GM19193 (cell line): Measurements from ENCODE around the gene G0S2.

Experiments used
- POLR2A ChIP-seq: IDR thresholded peaks from 4 replicates; pipeline ENCODE4 v1.6.1; 2011; ENCODE audit not compliant: insufficient read depth, insufficient read length; ENCODE audit errors: extremely low read depth

G0S2 gene

GRCh38 chr1:209674957-209675564 is at the start of gene G0S2:
TSS of gene G0S2 (plus strand) at chr1:209675412. CDS start at chr1:209675685, 273 bp downstream.
- TF ChIP-seq POLR2A: no peak

- TF ChIP-seq POLR2A: no peak
Measured at GRCh38 chr1:209625791-209626285, 49.4 kb upstream of the G0S2 start.

GRCh38 chr1:209626346-209627026 is 48.7 kb upstream of the G0S2 start:
- no peak for TF ChIP-seq POLR2A

GRCh38 chr1:209627027-209627731 is 48.0 kb upstream of the G0S2 start:
- TF ChIP-seq POLR2A: no peak

GRCh38 chr1:209627732-209628196 is 47.4 kb upstream of the G0S2 start:
- no peak for TF ChIP-seq POLR2A

GRCh38 chr1:209628618-209629299 is 46.5 kb upstream of the G0S2 start:
- TF ChIP-seq POLR2A: no peak

GRCh38 chr1:209629621-209630382 is 45.4 kb upstream of the G0S2 start:
- TF ChIP-seq POLR2A: no peak

GRCh38 chr1:209630383-209631225 is 44.6 kb upstream of the G0S2 start:
- TF ChIP-seq POLR2A: no peak

GRCh38 chr1:209633335-209633997 is 41.7 kb upstream of the G0S2 start:
- no peak for TF ChIP-seq POLR2A

GRCh38 chr1:209634005-209634737 is 41.0 kb upstream of the G0S2 start:
- TF ChIP-seq POLR2A: no peak

- TF ChIP-seq POLR2A: no peak
Measured at GRCh38 chr1:209635850-209636249, 39.4 kb upstream of the G0S2 start.

GRCh38 chr1:209641832-209642172 is 33.4 kb upstream of the G0S2 start:
- no peak for TF ChIP-seq POLR2A
